GM18861 (cell line): ENCODE data around the gene TMEM14C.
A peak's percentile ranks its signal among the peaks of the same experiment; 100 is the strongest.

Experiments used
- ATAC-seq: cut with Tn5 transposase; IDR thresholded peaks from one replicate; pipeline ENCODE4 v1.9.1; 2021; ENCODE audit not compliant: unreplicated experiment

Gene TMEM14C

DNA sequence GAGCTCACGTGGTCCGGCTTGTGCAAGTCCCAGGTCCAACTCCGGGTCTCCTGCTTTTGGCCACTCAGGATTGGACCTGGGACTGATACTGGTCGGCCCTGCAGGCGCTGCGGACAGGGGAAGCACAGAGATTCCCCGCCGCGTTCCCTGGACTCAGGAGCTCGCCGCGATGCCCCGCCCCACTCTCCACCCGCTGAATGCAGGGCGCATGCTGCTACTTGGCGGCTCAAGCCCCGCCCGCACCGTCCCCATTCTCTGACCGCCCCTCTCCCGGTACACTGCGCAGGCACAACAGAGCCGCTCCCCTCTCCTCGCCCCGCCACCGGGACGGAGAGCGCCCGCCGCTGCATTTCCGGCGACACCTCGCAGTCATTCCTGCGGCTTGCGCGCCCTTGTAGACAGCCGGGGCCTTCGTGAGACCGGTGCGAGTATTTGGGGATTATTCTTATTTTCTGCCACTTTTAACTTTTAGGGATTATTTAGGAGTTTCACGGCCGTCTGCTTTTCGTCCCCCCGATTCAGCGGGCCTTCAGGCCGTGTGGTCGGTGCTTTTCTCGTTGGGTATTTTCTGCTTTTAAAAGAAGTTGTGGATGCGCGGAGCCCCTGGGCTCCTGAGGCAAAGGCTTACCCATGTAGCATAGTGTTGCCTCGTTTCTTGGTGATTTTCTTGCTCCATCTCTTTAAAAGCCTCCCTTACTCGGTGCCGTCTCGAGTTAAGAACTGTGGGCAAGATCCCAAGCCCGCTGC, at the start of gene TMEM14C:
TMEM14C (plus strand) TSS at position 251 of the 747 bp plus-strand sequence. CDS start 1,544 bp downstream, outside the sequence.
- ATAC-seq: peak; percentile 98

DNA sequence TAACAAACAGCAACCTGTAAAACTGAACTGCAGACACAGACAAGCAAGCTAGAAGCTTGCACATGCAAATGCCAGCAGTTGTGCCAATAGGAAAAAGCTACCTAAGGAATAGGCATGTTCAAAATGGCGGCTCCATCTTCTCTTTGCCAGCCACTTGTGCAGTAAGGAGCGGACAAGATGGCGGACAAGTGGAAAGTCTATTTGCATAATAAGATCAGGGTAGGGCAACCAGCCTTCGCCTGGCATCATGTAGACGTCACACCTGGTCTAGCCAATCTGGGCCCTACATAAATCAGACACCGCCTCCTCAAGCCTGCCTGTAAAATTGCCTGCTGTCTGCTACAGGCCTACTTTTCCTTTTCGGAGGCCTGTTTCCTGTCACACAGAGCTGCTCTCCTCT, 46.5 kb upstream of the TMEM14C start:
- no peak for ATAC-seq

DNA sequence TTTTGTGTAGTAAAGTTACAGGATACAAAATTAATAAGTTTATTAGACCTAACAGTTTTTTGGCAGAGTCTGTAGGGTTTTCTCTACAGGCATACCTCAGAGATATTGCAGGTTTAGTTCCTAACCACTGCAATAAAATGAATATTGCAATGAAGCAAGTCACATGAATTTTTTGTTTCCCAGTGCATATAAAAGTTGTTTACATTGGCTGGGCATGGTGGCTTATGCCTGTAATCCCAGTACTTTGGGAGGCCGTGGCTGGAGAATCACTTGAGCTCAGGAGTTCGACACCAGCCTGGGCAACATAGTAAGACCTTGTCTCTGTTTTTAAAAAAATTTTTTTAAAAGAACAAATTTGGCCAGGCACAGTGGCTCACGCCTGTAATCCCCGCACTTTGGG, 44.4 kb upstream of the TMEM14C start:
- no peak for ATAC-seq

DNA sequence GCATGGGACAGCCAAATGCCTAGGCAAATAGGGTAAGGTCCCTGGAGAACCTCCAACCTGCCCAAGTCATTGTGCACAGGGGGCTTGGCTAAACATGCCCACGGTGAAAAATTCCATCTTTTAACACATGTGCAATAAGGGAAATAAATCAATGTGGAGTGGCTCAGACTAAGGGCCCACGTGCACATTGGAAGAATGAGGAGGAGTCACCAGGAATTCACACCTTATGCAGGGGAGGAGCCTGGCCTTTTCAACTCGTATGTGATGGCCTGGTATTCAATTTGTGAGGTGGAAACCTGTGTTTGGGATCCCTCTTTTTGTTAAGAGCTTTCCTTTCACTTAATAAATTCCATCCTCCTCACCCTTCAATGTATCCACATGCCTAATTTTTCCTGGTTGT, 41.1 kb upstream of the TMEM14C start:
- ATAC-seq: no peak

DNA sequence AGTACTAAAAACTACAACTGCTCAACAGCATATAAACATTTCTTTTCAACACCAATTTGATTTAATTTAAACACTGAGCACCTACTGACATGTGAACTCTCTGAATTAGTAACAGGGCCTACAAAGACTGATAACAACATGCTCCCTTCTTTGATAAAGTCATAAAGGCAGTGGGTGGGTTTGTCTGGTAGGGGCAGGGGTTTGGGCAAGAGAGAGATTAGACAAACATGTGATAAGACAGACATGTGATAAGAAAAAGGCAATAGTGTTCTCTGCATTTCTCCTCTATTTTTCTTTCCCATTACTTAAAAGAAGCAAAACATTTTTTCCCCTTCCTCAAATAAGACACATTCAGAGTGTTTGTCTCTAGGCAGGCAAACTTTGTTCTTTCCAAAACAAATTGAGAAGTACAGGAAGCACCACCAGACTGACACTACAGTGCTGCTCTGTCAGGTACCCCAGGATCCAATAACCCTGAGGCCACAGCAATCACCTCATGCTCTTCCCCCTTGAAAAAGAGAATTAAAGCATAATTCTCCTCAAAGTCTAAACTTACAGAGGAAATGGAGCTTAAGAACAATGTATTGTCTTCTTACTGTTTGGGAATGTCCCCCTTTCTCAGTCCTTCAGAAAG, 40.4 kb upstream of the TMEM14C start:
- ATAC-seq: no peak

DNA sequence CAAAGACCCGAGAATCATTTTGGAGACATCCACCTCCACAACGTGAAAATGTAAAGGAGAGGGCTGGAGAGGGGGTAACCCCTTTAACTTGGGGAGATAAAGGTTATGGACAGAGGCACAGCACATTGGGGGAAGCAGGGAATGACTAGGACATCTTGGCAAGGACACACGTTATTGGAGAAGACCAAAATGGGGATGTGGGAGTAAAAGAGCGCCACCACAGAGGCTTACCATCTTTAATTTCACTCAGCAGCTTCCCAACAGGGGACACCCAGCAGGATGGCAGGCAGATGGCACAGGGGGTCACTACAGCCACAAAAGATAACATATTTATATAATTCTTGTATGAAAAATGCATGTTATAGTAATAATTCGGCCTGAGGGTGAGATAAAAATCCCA, 38.3 kb upstream of the TMEM14C start:
- no peak for ATAC-seq

DNA sequence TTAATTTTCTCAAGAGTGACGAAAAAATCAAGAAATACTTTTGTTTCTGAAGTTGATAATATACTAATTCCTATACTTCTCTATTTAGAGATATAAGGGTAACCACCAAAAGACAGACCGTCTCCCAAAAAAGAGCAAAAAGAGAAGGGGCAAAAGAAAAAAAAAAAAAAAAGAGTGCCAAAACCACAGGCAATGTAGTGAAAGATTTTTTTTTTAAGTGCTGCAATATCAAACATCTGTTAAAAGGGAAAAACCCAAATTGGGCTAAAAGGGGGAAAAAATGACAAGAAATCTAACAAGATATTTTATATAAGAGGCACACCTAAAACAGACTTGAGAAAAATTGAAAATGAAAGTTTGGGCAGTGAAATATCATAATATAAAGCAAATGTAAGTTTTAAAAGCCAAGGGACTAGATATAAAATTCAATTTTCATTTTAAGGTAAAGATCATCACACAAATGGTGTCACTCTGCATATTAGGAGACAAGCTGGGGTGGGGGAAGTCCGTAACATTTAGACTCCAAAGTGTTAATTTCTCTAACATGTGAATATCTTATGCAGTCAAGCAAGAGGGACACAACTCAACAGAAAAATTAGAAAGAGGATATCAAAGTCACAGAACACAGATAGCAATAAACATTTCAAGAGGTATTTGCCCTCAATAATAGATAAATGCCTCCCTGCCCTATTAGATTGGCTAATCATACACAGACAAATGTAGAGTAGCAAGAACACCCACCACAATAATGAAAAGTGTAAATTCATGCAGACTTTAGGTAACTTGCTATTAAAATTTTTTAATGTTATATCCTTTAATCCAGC, 37.6 kb upstream of the TMEM14C start:
- ATAC-seq: no peak

DNA sequence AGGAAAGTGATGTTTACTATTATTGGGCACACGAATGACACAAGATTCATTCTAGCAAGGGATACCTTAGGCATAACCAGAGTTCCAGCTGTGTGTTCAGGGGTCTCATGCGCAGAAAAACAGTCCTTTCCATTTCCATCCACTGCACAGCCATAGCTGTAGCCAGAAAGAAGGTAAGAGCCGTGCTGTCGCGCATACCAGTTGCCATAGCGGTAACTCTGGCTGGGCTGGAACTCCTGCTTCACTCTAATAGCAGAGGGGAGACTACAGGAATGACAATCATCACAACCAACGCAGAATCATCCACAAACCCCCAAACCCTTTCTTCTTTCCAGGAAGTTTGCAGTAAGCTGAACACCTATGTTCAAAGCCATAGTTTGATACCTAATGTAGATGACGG, 36.0 kb upstream of the TMEM14C start:
- ATAC-seq: no peak

DNA sequence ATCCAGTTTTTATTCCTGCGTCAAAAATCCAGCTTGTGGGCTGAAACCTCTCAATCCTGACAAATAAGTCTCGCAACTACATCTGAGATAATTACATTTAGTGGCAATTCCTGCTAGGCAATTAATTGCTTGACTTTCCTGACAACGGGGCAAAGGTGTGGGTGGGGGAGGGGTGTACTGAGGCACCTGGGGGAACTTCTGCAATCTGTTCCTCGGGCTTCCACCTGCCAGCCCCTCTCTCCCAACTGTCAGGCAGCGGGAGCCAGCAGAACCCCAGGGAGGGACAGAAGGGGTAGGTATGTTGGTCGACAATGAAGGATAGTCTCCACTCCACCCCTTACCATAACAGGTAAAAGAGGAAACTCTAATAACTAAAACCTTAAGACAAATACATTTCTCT, 35.3 kb upstream of the TMEM14C start:
- no peak for ATAC-seq

DNA sequence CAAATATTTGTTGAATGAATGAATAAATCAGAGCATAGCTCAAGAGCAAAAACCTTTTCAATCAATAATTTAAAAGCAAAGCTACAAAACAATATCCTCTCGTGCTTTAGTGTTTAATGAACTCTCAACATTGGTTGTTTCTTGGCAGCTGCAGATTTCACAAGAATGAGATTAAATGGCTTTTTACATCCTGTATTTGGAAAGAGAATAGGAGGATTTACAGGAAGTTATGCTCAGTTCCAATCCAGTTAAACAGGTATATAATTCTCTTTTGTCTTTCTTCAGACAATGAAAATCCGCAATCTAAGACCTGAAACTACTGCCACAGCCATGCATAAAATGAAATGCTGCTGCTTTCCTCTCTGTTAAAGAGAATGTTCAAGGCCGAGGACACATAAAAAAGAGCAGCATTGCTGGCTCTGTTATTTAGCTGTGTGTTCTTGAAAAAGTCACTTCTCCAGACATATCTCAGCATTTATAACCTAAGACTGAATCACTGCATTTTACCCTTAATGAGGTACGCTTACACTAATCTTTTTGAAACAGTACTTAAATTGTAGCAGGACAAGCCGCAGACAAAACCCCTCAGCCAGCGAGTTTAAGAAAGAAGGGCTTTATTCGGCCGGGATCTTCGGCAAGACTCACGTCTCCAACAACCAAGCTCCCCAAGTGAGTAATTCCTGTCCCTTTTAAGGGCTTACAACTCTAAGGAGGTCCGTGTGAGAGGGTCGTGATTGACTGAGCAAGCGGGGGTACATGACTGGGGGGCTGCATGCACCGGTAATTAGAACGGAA, 32.0 kb upstream of the TMEM14C start:
- ATAC-seq: no peak

DNA sequence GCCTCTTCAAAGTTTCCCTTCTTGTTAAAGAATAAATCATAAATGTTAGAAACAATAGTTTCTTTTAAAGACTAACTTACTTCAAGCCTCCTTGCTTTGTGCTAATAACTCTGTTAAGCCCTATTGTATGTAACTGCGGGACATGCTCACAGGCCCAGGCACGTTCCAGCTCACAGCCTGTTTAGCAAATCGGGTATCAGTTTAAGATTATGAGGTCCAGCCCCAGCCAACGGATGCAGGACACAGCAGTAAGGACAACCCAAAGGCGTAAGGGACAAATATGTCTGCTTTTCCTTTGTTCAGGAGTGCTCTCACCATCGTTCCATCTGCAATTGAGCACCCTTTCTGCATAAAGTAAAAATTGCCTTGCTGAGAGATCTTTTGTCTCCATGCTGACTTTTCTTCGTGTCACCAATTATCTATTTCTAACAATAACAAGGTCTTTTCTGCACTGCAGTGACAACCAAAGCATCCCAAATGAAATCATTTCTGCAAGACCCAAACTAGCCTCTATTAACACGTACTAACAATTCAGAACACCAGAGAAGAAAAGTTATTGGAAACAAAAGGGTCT, 29.8 kb upstream of the TMEM14C start:
- no peak for ATAC-seq

DNA sequence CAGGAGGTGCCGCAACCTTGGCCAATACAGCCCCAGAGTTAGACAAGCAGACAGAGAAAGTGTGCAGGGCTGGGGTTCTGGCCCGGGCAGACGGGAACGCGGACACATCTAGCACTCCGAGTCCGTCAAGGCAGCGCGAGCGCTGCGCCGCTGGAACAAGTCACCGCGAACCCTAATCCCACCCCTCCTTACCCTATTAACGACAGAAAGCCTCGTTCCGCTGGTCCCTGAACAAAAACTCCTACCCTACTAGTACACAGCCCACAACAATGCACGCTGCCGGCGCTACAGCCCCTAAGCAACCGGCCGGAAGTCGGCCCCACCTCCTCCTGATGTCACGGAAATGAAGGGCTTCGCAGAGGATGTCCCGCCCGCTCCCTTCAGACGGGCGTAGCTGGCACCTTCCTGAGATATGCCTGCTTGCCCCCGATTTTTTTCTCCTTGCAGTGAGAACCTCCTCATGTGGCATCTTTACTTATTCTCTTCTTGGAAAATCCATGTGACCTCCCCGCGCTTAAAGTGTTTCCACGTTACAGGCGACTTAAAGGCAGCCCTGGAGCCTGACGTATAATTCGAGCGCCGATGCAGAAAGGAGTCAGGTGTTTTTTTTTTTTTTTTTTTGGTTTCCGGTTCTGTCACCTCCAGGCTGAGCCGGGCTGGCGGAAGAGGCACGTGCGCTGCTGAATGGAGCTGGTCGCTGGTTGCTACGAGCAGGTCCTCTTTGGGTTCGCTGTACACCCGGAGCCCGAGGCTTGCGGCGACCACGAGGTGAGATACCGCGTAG, 28.4 kb upstream of the TMEM14C start, which contains the start of the genes C6orf52 and PAK1IP1:
C6orf52 (minus strand) TSS at position 315 of the 784 bp plus-strand sequence. CDS start 7,066 bp downstream, outside the sequence.
PAK1IP1 (plus strand) TSS at position 671 of the 784 bp plus-strand sequence; CDS start at position 685, 14 bp downstream.
- peak; percentile 96 for ATAC-seq

DNA sequence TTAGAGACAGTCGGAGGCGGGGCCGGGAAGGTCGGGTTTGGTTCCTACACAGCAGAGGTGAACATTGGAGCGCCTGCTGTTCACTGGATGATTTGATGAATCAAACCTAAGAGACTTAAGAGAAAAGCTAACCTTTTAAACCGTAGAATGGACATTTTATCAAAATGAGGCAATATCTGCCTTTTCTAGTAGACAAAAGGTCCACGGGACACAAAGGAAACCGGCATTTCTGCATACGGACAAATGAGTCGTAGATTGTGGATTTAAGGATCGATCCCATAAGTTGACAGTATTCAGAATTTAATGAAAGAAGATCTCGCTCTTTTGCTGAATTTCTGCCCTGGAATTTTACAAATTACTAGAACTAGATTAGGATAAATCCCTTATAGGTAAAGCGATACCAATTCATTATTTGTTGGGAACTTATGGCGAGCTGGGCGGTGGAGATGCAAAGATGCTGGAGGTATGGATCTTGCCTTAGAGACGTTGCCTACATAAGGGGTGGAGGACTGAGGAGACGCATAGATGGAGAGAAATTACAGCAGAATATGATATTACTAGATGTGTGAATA, 27.7 kb upstream of the TMEM14C start:
- no peak for ATAC-seq

DNA sequence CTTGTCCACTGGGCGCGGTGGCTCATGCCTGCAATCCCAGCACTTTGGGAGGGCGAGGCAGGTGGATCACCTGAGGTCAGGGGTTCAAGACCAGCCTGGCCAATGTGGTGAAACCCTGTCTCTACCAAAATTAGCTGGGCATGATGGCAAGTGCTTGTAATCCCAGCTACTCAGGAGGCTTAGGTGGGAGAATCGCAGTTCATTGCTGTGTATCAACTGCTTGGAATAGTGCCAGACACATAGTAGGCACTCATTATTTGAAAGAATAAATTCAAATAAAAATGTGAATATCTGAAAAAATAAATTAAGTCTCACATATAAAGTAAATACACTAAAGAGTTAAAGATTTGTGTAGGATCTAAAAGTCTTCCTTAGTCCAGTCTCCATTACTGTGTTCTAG, 26.2 kb upstream of the TMEM14C start:
- ATAC-seq: no peak

DNA sequence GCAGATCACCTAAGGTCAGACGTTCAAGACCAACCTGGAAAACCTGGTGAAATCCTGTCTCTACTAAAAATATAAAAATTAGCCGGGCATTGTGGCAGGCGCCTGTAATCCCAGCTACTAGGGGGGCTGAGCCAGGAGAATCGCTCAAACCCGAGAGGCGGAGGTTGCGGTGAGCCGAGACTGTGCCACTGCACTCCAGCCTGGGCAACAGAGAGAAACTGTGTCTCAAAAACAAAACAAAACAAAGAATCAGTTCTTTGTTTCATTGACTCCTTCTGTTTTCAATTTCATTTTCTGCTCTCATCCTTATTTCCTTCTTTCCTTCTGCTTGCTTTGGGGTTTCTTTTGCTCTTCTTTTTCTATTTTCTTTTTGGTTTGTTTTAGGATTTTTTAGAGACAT, 8.9 kb upstream of the TMEM14C start:
- ATAC-seq: no peak

DNA sequence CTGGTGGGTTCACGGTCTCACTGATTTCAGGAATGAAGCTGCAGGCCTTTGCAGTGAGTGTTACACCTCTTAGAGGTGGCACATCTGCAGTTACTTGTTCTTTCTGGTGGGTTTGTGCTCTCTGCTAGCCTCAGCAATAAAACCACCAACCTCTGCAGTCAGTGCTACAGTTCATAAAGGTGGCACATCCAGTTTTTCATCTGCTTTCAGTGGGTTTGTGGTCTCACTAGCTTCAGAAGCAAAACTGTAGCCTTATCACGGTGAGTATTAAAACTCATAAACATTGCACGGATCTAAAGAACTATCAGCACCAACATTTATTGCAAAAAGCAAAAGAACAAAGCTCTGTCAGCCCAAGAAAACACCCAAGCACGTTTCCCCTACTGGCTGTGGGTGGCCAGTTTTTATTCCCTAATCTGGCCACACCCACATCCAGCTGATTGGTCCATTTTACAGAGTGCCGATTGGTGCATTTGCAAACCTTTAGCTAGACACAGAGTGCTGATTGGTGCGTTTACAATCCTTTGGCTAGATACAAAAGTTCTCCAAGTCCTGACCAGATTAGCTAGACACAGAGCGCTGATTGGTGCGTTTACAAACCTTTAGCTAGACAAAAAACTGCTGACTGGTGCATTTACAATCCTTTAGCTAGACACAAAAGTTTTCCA, 3.4 kb upstream of the TMEM14C start:
- ATAC-seq: no peak

DNA sequence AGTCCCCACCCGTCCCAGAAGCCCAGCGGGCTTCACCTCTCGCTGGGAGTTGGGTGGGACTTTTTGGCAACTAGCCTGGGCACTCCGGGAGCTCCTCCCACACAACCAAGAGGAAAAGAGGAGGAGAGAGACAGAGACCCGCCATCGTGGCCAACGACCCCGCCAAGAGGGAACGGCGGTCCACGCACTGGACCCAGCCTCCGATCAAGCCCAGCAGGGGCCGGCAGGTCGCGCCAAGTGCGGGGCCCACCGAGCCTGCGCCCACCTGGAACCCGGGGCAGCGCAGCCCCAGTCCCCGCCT, 3.0 kb upstream of the TMEM14C start:
- ATAC-seq: no peak

DNA sequence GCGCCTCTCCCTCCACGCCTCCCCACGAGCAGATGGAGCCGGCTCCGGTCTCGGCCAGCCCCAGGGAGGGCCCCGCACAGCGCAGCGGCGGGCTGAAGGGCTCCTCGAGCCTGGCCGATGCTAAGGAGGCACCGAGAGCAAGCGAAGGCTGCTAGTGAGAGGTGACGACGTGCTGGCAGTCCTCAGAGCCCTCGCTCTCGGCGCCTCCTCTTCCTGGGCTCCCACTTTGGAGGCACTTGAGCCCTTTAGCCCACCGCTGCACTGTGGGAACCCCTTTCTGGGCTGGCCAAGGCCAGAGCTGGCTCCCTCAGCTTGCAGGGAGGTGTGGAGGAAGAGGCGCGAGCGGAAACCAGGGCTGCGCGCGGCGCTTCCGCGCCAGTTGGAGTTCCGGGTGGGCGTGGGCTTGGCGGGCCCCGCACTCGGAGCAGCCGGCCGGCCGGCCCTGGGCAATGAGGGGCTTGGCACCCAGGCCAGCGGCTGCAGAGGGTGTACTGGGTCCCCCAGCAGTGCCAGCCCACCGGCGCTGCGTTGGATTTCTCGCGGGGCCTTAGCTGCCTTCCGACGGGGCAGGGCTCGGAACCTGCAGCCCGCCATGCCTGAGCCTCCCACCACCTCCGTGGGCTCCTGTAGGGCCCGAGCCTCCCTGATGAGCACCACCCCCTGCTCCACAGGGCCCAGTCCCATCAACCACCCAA, 2.5 kb upstream of the TMEM14C start:
- no peak for ATAC-seq
